ENCODE measurements around the gene ANKRD18A. TPM values are rescaled to one million over a fixed set of nuclear protein-coding genes. Genes with fewer than 3 reads are reported as not detected.

ANKRD18A gene
- 11.8 TPM for total RNA-seq

DNA sequence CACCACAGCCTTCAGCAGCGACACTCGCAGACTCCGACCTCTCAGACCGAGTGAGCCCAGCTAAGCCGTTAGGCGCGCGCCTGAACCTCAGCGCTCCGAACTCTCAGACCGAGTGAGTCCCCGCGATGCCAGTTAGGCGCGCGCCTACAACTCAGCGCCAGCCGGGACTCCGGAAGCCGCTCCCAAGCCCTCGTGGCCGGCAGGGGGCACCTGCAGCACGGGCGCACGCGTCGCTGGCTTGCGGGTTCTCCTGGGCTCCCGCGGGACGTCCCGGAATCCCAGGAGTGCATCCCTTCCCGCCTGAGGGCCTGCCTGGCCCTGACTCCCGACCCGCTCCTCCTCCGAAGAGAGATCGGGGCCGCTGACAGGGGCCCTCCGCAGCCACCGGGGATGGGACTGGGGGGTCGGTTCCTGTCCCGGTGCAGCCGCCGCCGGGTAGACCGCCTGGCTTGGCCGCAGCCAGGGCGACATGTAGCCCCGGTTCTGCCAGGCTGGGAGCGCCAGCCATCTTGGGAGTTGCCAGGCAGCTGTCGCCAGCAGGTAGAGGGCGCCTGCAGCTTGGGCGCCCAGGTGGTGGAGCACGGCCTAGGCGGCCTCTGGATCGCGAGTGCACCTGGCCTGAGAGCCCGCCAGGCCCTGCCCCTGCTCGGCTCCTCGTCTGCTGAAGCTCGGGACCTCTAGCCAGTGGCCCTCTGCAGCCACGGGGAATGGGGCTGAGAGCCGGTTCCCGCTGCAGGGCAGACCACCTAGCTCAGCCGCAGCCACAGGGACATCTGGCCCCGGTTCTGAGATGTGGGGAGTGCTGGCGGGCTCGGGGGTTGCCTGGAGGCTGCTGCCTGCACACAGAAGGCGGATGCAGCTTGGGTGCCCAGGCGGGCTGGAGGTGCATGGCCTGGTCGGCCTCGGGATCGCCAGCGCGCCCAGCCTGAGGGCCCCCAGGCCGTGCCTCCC lies at the start of gene ANKRD18A:
ANKRD18A (minus strand) TSS at position 114 of the 951 bp plus-strand sequence. CDS start 311 bp downstream, outside the sequence.
- DNase-seq (ENCODE audit: low spot score): peak; percentile 86

DNA sequence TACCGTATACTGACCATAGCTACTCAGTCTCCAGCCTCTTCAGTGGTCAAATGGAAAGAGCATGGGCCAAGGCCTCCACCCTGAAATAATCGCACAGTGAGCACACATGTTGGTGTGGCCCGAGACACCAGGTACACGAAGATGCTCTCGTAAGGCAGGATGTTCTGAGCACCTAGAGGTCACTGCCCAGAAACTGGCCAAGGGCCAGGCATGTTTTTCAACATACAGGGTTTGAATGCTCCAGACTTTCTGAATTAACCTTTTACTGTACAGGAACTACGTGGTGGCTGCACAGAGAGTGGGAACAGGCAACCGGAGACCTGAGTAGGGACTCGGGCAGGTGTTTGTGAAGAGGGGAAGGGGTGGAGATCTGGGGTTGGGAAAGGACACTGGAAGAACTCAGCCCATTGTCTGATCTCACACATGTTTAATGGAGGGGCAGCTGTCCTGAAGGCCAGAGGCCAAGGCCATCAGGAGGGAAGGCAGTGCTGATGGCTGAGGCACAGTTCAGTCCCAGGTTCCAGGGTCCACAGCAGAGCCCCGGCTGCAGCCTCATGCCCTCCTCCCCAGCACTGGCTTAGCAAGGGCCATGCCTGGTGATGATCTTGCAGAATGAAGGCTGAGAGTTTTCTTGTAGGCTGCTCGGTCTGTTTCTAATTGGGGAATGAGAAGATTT lies 48.5 kb upstream of the ANKRD18A start:
- DNase-seq (ENCODE audit: low spot score): no peak

GRCh38 chr9:38662763-38663593 lies 42.6 kb upstream of the ANKRD18A start:
- no peak for DNase-seq (ENCODE audit: low spot score)

DNA sequence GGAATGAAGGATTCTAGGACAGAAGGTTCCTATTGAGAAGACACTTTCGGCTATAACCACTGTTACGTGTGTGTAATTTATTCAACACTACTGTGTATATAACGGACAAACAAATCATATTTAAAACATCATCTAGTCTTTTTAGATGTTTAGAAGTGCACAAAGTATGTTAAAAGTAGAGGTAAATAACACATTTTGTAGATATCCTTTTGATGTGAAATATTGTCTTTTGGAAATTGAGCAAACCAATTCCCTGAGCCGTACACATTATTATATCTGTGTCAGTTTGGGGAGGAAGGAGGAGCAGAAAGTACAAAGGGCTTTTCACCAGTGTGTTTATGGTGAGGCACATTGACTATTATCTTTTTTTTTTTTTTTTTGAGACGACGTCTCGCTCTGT lies 39.1 kb upstream of the ANKRD18A start:
- no peak for DNase-seq (ENCODE audit: low spot score)

- no peak for DNase-seq (ENCODE audit: low spot score)
These were observed 36.5 kb upstream of the ANKRD18A start for GRCh38 chr9:38656896-38657295.

- no peak for DNase-seq (ENCODE audit: low spot score)
These were observed 32.1 kb upstream of the ANKRD18A start for GRCh38 chr9:38652486-38652885.

- no peak for DNase-seq (ENCODE audit: low spot score)
These were observed 31.6 kb upstream of the ANKRD18A start for GRCh38 chr9:38652044-38652443.

DNA sequence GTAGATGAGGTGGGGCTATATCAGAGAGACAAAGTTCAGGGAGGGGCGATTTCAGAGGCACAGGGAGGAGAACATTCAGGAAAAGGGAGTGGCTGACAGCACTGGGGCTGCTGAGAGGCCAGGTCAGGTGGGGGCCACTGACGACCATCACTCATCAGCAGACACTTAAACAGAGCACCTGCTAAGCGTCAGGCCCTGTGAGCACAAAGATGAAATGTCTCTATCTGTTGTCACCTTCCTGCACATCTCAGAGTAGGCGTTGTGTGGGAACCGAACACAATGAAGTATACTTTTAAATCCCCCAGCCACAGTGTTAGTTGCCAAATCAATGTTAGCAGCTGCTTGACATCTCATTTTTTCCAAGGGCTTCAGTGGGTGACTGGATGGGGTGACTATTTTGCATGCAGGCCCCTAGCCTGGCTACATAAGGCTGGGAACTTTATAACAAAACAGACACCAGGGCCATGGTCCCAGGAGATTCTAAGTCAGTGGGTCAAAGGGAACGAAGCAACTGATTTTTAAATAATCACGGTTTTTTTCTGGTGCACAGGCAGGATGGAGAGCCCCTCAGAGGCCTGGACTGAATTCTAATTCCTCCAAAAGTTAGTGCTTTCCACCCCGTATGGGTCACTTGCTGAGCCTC lies 31.1 kb upstream of the ANKRD18A start:
- no peak for DNase-seq (ENCODE audit: low spot score)

GRCh38 chr9:38650564-38650963 lies 30.2 kb upstream of the ANKRD18A start:
- DNase-seq (ENCODE audit: low spot score): no peak

DNA sequence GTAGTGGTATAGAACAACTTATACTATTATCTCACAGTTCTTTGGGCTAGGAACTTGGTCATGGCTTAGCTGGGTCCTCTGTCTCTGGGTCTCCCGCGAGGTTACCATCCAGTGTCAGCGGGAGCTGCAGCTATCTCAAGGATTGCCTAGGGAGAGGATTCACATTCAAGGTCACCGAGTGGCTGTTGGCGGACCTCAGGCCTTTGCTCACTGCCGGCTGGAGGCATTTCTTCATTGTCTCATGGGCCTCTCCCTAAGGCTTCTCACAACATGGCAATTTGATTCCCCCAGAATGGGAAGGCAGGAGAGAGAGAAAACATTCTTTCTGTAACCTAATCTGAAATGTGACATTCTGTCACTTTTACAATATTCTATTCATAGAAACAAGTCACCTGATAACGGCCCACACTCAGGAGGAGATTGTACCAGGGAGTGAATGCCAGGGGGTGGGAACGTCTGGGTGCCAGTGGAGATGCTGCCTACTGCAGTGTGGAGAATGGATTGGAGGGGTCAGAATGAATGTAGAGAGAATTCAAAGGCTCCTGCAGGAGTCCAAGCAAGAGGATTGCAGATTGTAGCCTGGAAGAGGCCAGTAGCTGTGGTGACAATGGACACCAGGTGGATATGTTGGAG lies 29.5 kb upstream of the ANKRD18A start:
- no peak for DNase-seq (ENCODE audit: low spot score)

GRCh38 chr9:38644601-38645000 lies 24.2 kb upstream of the ANKRD18A start:
- no peak for DNase-seq (ENCODE audit: low spot score)

DNA sequence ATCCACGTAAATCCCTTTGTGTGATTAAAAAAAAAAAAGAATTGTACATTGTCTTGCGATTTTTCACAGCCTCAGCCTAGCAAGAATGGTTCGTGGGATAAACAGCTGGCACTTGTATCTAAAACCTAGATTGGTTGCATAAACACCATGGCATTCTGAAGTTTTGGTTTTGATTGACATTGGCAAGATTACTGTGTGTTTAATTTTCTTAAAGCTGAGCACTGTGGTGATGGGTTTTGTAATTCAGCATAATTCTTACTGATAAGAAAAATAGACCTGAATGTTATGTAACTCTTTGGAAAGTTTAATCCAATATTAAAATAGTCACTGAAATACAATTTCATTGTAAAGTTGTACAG lies 23.4 kb upstream of the ANKRD18A start:
- DNase-seq (ENCODE audit: low spot score): no peak

- no peak for DNase-seq (ENCODE audit: low spot score)
These were observed 22.8 kb upstream of the ANKRD18A start for GRCh38 chr9:38642951-38643814.

DNA sequence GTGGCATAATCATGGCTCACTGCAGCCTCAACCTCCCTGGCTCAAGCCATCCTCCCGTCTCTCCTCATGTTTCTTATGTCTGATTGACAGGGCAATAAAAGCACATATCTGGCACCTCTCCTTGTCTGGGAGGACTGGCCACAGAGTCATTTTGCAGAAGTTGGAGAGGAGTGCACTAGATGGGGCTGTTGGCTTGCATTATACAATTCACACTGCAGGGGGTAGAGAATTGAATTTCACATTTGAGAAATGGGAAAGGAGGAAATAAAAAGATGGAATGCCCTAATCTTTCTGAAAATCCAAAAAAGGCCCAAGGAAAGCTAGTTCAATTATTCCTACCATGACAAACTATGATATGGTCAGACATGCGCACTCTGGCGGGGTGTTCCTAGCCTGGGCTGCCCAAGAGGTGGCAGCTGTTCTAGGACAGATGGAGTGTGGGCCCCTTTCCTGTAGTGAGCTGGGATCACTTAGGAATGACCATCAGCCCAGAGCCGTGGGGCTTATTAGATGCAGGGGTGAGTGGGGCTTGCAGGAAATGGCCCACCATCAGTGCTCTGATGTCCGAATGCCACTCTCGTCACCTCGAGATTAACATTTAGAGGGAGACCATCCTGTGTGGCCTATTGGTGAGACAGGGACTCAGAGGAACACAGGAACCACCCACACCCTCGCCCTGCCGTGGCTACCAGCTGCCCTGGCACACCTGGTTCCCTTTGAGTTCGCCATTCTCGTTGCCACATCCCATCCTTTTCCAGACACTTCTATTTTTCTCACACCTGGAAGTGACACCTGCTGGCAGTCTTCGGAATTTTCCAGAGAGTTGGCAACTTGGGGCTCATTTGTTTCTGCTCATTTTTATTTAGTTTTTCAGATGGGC lies 21.8 kb upstream of the ANKRD18A start:
- DNase-seq (ENCODE audit: low spot score): no peak

DNA sequence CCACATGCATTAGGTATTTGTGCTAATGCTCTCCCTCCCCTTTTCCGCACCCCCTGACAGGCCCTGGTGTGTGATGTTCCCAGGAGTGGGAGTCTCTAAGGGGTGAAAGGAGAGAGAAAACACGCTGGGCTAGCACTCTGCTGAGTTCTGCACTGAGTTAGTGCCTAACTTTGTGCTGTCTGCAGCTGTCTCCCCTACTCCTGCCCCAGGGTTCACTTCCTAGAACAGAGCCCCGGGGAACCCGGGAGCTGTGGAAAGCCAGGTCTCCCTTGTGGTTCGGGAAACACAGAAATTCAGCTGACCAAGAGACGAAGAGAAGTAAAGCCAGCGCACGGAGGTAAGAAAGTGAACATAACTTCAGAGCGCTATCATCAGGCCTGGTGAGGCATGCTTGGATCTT lies 20.7 kb upstream of the ANKRD18A start:
- no peak for DNase-seq (ENCODE audit: low spot score)

DNA sequence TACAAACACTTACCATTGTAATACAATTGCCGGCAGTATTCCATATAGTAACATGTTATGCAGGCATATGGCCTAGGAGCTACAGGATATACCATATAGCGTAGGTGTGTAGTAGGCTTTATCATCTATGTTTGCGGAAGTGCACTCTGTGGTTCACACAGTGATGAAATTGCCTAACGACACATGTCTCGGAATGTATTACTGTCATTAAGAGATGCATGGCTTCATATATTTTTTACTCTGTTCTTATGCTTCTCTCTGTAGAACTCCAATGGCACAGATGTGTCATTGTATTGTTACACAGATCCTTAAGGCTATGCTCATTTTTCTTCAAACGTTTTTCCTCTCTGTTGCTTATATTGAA lies 19.2 kb upstream of the ANKRD18A start:
- no peak for DNase-seq (ENCODE audit: low spot score)

- no peak for DNase-seq (ENCODE audit: low spot score)
These were observed 18.6 kb upstream of the ANKRD18A start for GRCh38 chr9:38638881-38639576.

- no peak for DNase-seq (ENCODE audit: low spot score)
These were observed 13.9 kb upstream of the ANKRD18A start for GRCh38 chr9:38634315-38634714.

GRCh38 chr9:38629511-38629910 lies 9.1 kb upstream of the ANKRD18A start:
- no peak for DNase-seq (ENCODE audit: low spot score)

Data from mucosa of gallbladder (tissue), 1 donor.